ENCODE data around the gene TM7SF2. TPM values are rescaled to one million over a fixed set of nuclear protein-coding genes. Genes with fewer than 3 reads are reported as not detected.

Gene TM7SF2
- total and polyA plus RNA-seq, 2 of the 8 experiments (the other 6 are each of a cell fraction or from before 2014, with no cell fraction given), result 40.1 to 96.0 TPM

DNA sequence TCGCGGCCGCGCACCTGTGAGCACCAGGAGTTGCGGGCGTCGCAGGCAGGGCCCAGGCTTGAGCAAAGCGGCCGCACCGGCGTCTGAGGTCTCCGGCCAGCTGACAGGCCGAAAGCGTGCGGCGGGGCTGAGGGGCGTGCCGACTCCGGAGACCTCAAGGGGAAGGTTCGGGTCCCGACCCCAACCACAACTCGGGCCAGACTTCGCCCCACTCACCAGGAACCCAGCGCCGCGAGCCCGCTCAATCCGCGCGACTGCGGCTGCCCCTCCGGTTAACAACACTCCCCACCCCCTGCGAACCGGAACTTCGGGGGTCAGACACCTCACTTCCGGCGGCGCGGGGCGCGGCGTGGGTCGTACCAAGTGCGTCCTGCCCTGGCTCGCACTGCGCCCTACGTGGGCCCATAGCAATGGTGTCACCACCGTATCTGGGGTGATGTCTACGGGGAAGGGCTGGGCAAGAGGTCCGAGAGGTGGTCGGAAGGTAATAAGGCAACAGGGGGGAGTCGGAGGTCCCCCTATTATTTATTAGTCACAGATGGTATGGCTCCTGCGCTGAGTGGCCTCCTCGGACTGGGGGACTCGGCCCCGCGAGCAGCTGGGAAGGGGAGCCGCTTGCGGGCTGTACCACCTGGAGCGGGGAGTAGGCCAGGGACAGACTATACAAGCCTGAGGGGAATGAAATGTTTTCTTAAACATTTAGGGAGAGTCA, 22.7 kb downstream of the TM7SF2 start, which contains the start of gene SYVN1 (continued):
- TF ChIP-seq RFX5 (IDR thresholded peaks at IDR 0.05; ENCODE audit: borderline replicate concordance, low read depth, low read length), result no peak
- TF ChIP-seq CHD1 (IDR thresholded peaks at IDR 0.05; ENCODE audit: low read depth, low read length), result peak; percentile 91
- no peak for TF ChIP-seq SP2 (IDR thresholded peaks at IDR 0.05; ENCODE audit: low read length)
- peak; percentile 18 for TF ChIP-seq SAP30 (IDR thresholded peaks at IDR 0.05; ENCODE audit: insufficient read depth, insufficient replicate concordance, low read length)
- TF ChIP-seq POLR2A (IDR thresholded peaks at IDR 0.05; ENCODE audit: control extremely low read depth in 1 of 2, low read depth in 2 of 2, low read length in 2 of 2), result no peak; a peak in 1 of 3 replicates
- TF ChIP-seq HDAC2 (IDR thresholded peaks at IDR 0.05; ENCODE audit: borderline replicate concordance in 1 of 2, low read depth in 2 of 2, low read length in 2 of 2), result peak in 1 of 2 experiments; percentile 92; a peak in 1 of 4 replicates
- TF ChIP-seq RBBP5 (IDR thresholded peaks at IDR 0.05; ENCODE audit: borderline replicate concordance, low read depth, low read length), result peak; percentile 71
- TF ChIP-seq GTF2F1 (IDR thresholded peaks at IDR 0.05; ENCODE audit: borderline replicate concordance, low read depth, low read length), result no peak
